HFFc6 (cell line): ENCODE data around the gene DUOXA2. TPM values are rescaled to one million over a fixed set of nuclear protein-coding genes. Genes with fewer than 3 reads are reported as not detected.
"Not testable (repeated sequence)": the region's sequence is repeated elsewhere in the genome, so short reads cannot be mapped to it uniquely, and the experiment has no call there.

ENCODE experiments used
- DNase-seq: peaks from one replicate; pipeline ENCODE4 v3.0.0-alpha.2; 2018
- H3K27ac Mint-ChIP-seq: 2 replicates; pipeline ENCODE4 v1.8.0; 2020; ENCODE audit warnings: mild to moderate bottlenecking, mixed read lengths
- H3K27me3 Mint-ChIP-seq: 2 replicates; pipeline ENCODE4 v1.8.0; 2021; ENCODE audit warnings: mild to moderate bottlenecking, moderate library complexity, mixed read lengths; ENCODE audit not compliant: insufficient read depth
- H3K36me3 Mint-ChIP-seq: 2 replicates; pipeline ENCODE4 v1.8.0; 2021; ENCODE audit warnings: low read depth, mixed read lengths
- H3K4me1 Mint-ChIP-seq: 2 replicates; pipeline ENCODE4 v1.8.0; 2020; ENCODE audit warnings: low read depth, mixed read lengths
- H3K4me3 Mint-ChIP-seq: 2 replicates; pipeline ENCODE4 v1.8.0; 2020; ENCODE audit warnings: mild to moderate bottlenecking, moderate library complexity, mixed read lengths
- H3K9me3 Mint-ChIP-seq: 2 replicates; pipeline ENCODE4 v1.8.0; 2020; ENCODE audit warnings: mild to moderate bottlenecking, mixed read lengths
- total RNA-seq, 6 experiments: library from RNA; stranded (reverse); fragmentation: NEBNext Ultra II Directional; extraction: Animal tissue kit (Norgen Biotek cat#: 25700); gene quantifications; 2 replicates in 1 of 6; 3 replicates in 5 of 6; pipeline ENCODE4 v1.2.3, GENCODE V29; 2021
- TF ChIP-seq, protein P1 (sequence below): fragments of 200-600 bp; sonication (generic); IDR thresholded peaks from 2 replicates; pipeline ENCODE4 v1.5.0; 2021; ENCODE audit warnings: antibody characterized with exemption, mild to moderate bottlenecking

DUOXA2 gene
- total RNA-seq, 6 experiments from 2014 or later: not detected

DNA sequence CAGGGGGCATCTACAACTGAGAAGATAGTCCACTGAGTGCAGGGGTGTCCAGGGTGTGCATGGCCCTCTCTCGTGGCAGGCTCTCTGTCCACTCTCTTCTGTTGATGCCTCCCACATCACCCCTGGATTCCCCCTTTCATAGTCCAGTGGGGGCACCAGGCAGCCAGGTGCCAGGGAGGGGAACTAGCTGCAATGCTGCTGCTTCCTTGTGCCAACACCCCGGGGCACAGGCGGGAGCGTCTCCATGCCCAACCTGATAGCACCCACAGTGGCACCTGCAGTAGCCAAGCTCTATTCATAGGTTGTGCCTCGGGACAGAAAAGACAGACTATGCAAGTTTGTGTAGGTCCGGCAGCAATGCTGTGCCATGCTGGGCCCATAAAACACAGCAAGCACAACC, 11.9 kb upstream of the DUOXA2 start:
- no peak for DNase-seq
- H3K27me3 Mint-ChIP-seq: peaks cover 44% of the 10 kb centered on the region
- H3K36me3 Mint-ChIP-seq: no peaks in the 10 kb centered on the region
- H3K4me3 Mint-ChIP-seq: no peak overlapping the region
- no peak overlapping the region for H3K27ac Mint-ChIP-seq
- H3K4me1 Mint-ChIP-seq: no peaks in the 10 kb centered on the region
- TF ChIP-seq, protein P1, sequence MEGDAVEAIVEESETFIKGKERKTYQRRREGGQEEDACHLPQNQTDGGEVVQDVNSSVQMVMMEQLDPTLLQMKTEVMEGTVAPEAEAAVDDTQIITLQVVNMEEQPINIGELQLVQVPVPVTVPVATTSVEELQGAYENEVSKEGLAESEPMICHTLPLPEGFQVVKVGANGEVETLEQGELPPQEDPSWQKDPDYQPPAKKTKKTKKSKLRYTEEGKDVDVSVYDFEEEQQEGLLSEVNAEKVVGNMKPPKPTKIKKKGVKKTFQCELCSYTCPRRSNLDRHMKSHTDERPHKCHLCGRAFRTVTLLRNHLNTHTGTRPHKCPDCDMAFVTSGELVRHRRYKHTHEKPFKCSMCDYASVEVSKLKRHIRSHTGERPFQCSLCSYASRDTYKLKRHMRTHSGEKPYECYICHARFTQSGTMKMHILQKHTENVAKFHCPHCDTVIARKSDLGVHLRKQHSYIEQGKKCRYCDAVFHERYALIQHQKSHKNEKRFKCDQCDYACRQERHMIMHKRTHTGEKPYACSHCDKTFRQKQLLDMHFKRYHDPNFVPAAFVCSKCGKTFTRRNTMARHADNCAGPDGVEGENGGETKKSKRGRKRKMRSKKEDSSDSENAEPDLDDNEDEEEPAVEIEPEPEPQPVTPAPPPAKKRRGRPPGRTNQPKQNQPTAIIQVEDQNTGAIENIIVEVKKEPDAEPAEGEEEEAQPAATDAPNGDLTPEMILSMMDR: no peak
- H3K9me3 Mint-ChIP-seq: no peaks in the 10 kb centered on the region

DNA sequence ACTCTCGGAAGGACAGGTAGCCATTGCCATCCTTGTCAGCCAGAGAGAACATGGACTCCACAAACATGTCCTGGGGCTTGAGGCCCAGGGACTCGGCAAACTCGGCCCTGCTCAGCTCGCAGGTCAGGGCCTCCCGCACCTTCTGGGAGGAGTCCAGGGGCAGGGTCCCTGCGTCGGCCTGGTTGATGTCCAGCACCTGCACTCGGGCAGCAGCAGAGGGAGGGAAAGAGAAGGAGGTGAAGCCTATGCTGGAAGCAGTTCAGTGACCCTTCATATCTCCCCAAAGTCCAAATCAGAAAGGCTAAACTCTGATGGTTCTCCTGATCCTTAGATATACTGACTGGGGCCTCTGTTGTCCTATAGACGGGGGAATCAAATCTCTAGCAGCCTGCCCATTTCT, 10.0 kb upstream of the DUOXA2 start:
- peaks cover 34% of the 10 kb centered on the region for H3K27me3 Mint-ChIP-seq
- H3K36me3 Mint-ChIP-seq, H3K4me3 Mint-ChIP-seq, H3K27ac Mint-ChIP-seq, H3K9me3 Mint-ChIP-seq, H3K4me1 Mint-ChIP-seq, DNase-seq: not testable (repeated sequence)

- H3K4me3 Mint-ChIP-seq: no peak overlapping the region
- H3K27me3 Mint-ChIP-seq: peaks cover 42% of the 10 kb centered on the region
- H3K36me3 Mint-ChIP-seq: no peaks in the 10 kb centered on the region
- TF ChIP-seq, protein P1: no peak
- H3K4me1 Mint-ChIP-seq: no peaks in the 10 kb centered on the region
- H3K27ac Mint-ChIP-seq: no peak overlapping the region
- no peak for DNase-seq
- H3K9me3 Mint-ChIP-seq: no peaks in the 10 kb centered on the region
These were observed 8.5 kb upstream of the DUOXA2 start for GRCh38 chr15:45105586-45105985.

DNA sequence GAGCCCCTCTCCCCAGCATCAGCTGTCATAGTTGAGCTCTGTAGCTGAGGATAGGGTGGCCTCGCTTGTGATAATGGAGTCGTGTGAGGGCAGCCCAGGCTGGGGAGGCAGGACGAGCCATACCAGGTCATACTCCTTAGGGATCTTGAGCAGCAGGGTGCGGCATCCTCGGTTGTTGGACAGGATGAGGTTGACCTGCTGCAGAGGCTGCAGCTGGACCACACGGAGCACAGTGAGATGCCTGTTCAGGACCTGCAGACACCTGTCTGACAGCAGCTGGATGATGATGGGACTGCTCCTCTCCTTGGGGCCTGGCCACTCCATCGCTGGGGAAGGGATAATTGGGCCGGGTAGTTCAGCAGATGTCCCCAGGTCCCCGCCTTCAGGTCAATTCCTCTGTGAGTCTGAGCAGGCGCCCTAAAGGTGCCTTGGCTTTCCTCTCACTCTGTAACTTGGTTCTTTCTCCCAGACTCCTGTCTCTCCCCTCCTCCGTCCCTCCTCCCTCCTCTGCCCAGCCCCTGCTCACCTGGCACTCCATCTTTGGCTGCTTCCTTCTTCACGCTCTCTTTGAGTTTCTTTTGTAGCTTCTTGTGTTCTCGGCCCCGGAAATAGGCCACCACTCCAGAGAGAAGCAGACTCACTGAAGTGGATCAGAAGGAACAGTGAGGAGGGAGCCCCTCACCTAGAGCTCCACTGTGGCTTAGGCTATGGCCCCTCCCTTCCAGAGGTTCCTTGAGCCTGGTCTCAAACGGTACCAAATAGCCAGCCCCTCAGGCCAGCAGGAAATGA, 7.9 kb upstream of the DUOXA2 start:
- no peaks in the 10 kb centered on the region for H3K9me3 Mint-ChIP-seq
- no peaks in the 10 kb centered on the region for H3K4me1 Mint-ChIP-seq
- H3K27ac Mint-ChIP-seq: no peak overlapping the region
- H3K4me3 Mint-ChIP-seq: no peak overlapping the region
- H3K36me3 Mint-ChIP-seq: no peaks in the 10 kb centered on the region
- no peak for DNase-seq
- peaks cover 43% of the 10 kb centered on the region for H3K27me3 Mint-ChIP-seq
- TF ChIP-seq, protein P1: no peak

DNA sequence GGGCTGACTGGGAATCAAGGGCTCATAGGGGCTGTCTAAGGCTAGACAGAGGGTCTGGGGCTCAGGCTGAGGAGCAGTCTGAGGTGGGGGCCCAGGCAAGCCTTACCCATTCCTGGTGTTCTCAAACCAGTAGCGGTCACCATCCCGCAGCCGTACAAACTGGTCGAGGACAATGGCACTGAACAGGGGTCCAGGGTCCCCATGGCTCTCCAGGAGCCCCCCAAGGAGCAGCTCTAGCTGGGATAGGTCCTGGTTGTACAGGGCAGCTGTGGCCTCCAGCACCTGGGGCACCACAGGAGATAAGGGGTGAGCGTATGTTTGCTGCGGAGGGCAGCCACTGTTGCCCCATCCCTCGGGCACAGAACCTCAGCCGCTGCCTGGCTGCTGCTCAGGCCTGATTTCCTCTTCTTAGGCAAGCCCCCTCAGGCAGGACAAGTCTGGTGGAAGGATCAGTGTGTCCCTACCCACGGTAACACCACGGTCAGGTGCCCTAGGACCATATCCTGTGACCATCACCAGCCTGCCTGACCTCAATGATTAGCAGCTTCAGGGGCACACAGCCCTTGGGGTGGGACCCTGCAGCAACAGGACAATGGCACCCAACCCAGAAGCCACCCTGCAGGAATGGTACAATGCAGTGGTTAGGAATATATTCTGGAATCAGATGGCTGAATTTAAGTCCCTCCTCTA, 6.0 kb upstream of the DUOXA2 start:
- TF ChIP-seq, protein P1: no peak
- Mint-ChIP-seq H3K27me3 (peaks cover 47% of the 10 kb centered on the region), H3K4me1 (peaks cover 5% of the 10 kb centered on the region; the same call in 1 of the 2 replicates), H3K36me3 (no peaks in the 10 kb centered on the region), H3K9me3 (no peaks in the 10 kb centered on the region), H3K4me3 (no peak overlapping the region), H3K27ac (no peak overlapping the region)
- DNase-seq: no peak

GRCh38 chr15:45110256-45110820, 3.8 kb upstream of the DUOXA2 start:
- Mint-ChIP-seq H3K4me1 (peaks cover 5% of the 10 kb centered on the region; the same call in 1 of the 2 replicates), H3K9me3 (no peaks in the 10 kb centered on the region), H3K4me3 (no peak overlapping the region), H3K27ac (no peak overlapping the region), H3K27me3 (peaks cover 55% of the 10 kb centered on the region), H3K36me3 (no peaks in the 10 kb centered on the region)
- no peak for DNase-seq
- TF ChIP-seq, protein P1: peak; percentile 37; the same call in 1 of the 2 replicates
